ENCODE data around the gene XYLT1. TPM values are rescaled to one million over a fixed set of nuclear protein-coding genes. Genes with fewer than 3 reads are reported as not detected.

The XYLT1 gene
- total RNA-seq, 1 experiment from 2014 or later: 25.0 TPM

DNA sequence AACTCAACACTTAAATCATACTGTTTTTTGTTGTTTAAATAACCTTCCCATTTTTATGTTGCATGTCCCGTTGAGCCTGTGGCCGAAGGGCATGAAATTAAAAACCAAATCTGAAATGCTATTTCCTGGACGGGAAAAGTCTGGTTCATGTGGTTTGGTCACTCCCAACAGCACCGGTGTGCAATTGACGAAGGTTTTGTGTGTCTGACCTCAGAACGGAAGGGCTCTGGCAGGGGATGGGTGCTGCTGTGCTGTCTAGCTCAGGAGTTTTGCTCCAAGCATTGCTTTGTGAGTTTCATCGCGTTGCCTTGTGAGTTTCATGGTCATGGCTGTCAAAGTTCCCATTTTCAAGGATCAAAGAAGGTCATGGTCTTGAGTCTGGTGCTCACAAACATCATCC, 363.3 kb downstream of the XYLT1 start:
- no peak overlapping the region for H3K4me3 Mint-ChIP-seq
- DNase-seq (ENCODE audit: low spot score): no peak
- no peak for ATAC-seq
- H3K27ac Mint-ChIP-seq: no peak overlapping the region; the same call in 1 of the 2 replicates
- no peaks in the 10 kb centered on the region for H3K9me3 Mint-ChIP-seq
- ChIA-PET POLR2A (interaction anchor here (0.6 kb wide), 1 partner anchor 35 kb away, joined by 3 read pairs; no protein-coding TSS in a partner anchor), CTCF (no interaction called here)
- no peak for TF ChIP-seq MYBL2 (CRISPR knock-in tag; IDR thresholded peaks at IDR 0.05)
- no peak for TF ChIP-seq GRHL2 (CRISPR knock-in tag; IDR thresholded peaks at IDR 0.05; ENCODE audit: insufficient replicate concordance, severe bottlenecking)
- TF ChIP-seq, protein P1, sequence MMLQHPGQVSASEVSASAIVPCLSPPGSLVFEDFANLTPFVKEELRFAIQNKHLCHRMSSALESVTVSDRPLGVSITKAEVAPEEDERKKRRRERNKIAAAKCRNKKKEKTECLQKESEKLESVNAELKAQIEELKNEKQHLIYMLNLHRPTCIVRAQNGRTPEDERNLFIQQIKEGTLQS (CRISPR knock-in tag; conservative IDR thresholded peaks at IDR 0.05): no peak
- TF ChIP-seq, protein P2, sequence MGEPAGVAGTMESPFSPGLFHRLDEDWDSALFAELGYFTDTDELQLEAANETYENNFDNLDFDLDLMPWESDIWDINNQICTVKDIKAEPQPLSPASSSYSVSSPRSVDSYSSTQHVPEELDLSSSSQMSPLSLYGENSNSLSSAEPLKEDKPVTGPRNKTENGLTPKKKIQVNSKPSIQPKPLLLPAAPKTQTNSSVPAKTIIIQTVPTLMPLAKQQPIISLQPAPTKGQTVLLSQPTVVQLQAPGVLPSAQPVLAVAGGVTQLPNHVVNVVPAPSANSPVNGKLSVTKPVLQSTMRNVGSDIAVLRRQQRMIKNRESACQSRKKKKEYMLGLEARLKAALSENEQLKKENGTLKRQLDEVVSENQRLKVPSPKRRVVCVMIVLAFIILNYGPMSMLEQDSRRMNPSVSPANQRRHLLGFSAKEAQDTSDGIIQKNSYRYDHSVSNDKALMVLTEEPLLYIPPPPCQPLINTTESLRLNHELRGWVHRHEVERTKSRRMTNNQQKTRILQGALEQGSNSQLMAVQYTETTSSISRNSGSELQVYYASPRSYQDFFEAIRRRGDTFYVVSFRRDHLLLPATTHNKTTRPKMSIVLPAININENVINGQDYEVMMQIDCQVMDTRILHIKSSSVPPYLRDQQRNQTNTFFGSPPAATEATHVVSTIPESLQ (CRISPR knock-in tag; IDR thresholded peaks at IDR 0.05): no peak
- no peak for TF ChIP-seq ELF4 (CRISPR knock-in tag; IDR thresholded peaks at IDR 0.05; ENCODE audit: low read depth)
- no peak for TF ChIP-seq CBFB (CRISPR knock-in tag; IDR thresholded peaks at IDR 0.05; ENCODE audit: low read depth)
- no peak for TF ChIP-seq RELA (CRISPR knock-in tag; IDR thresholded peaks at IDR 0.05; ENCODE audit: borderline replicate concordance)
- no peak for TF ChIP-seq EMX1 (CRISPR knock-in tag; IDR thresholded peaks at IDR 0.05)
- TF ChIP-seq, protein P3, sequence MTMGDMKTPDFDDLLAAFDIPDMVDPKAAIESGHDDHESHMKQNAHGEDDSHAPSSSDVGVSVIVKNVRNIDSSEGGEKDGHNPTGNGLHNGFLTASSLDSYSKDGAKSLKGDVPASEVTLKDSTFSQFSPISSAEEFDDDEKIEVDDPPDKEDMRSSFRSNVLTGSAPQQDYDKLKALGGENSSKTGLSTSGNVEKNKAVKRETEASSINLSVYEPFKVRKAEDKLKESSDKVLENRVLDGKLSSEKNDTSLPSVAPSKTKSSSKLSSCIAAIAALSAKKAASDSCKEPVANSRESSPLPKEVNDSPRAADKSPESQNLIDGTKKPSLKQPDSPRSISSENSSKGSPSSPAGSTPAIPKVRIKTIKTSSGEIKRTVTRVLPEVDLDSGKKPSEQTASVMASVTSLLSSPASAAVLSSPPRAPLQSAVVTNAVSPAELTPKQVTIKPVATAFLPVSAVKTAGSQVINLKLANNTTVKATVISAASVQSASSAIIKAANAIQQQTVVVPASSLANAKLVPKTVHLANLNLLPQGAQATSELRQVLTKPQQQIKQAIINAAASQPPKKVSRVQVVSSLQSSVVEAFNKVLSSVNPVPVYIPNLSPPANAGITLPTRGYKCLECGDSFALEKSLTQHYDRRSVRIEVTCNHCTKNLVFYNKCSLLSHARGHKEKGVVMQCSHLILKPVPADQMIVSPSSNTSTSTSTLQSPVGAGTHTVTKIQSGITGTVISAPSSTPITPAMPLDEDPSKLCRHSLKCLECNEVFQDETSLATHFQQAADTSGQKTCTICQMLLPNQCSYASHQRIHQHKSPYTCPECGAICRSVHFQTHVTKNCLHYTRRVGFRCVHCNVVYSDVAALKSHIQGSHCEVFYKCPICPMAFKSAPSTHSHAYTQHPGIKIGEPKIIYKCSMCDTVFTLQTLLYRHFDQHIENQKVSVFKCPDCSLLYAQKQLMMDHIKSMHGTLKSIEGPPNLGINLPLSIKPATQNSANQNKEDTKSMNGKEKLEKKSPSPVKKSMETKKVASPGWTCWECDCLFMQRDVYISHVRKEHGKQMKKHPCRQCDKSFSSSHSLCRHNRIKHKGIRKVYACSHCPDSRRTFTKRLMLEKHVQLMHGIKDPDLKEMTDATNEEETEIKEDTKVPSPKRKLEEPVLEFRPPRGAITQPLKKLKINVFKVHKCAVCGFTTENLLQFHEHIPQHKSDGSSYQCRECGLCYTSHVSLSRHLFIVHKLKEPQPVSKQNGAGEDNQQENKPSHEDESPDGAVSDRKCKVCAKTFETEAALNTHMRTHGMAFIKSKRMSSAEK (CRISPR knock-in tag; IDR thresholded peaks at IDR 0.05; ENCODE audit: borderline replicate concordance): no peak
- TF ChIP-seq, protein P4, sequence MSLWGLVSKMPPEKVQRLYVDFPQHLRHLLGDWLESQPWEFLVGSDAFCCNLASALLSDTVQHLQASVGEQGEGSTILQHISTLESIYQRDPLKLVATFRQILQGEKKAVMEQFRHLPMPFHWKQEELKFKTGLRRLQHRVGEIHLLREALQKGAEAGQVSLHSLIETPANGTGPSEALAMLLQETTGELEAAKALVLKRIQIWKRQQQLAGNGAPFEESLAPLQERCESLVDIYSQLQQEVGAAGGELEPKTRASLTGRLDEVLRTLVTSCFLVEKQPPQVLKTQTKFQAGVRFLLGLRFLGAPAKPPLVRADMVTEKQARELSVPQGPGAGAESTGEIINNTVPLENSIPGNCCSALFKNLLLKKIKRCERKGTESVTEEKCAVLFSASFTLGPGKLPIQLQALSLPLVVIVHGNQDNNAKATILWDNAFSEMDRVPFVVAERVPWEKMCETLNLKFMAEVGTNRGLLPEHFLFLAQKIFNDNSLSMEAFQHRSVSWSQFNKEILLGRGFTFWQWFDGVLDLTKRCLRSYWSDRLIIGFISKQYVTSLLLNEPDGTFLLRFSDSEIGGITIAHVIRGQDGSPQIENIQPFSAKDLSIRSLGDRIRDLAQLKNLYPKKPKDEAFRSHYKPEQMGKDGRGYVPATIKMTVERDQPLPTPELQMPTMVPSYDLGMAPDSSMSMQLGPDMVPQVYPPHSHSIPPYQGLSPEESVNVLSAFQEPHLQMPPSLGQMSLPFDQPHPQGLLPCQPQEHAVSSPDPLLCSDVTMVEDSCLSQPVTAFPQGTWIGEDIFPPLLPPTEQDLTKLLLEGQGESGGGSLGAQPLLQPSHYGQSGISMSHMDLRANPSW (CRISPR knock-in tag; conservative IDR thresholded peaks at IDR 0.05; ENCODE audit: low read depth): no peak
- no peak for TF ChIP-seq ZNF416 (CRISPR knock-in tag; IDR thresholded peaks at IDR 0.05)
- no peak for TF ChIP-seq HMGA2 (CRISPR knock-in tag; IDR thresholded peaks at IDR 0.05)
- TF ChIP-seq, protein P5, sequence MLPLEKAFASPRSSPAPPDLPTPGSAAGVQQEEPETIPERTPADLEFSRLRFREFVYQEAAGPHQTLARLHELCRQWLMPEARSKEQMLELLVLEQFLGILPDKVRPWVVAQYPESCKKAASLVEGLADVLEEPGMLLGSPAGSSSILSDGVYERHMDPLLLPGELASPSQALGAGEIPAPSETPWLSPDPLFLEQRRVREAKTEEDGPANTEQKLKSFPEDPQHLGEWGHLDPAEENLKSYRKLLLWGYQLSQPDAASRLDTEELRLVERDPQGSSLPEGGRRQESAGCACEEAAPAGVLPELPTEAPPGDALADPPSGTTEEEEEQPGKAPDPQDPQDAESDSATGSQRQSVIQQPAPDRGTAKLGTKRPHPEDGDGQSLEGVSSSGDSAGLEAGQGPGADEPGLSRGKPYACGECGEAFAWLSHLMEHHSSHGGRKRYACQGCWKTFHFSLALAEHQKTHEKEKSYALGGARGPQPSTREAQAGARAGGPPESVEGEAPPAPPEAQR (CRISPR knock-in tag; IDR thresholded peaks at IDR 0.05): no peak
- TF ChIP-seq ZNF423 (CRISPR knock-in tag; IDR thresholded peaks at IDR 0.05): no peak
- no peak for TF ChIP-seq SMAD4 (CRISPR knock-in tag; IDR thresholded peaks at IDR 0.05)
- TF ChIP-seq NFATC4 (CRISPR knock-in tag; IDR thresholded peaks at IDR 0.05): no peak
- no peak for TF ChIP-seq SP1 (CRISPR knock-in tag; conservative IDR thresholded peaks at IDR 0.05)
- TF ChIP-seq NR2C2 (CRISPR knock-in tag; IDR thresholded peaks at IDR 0.05): no peak
- TF ChIP-seq TP53 (CRISPR knock-in tag; IDR thresholded peaks at IDR 0.05): no peak
- H3K4me1 Mint-ChIP-seq: peaks cover 21% of the 10 kb centered on the region
- H3K27me3 Mint-ChIP-seq (ENCODE audit: low read depth): no peaks in the 10 kb centered on the region
- H3K36me3 Mint-ChIP-seq: no peaks in the 10 kb centered on the region; the same call in 1 of the 2 replicates
